ACC112 (cell line): ENCODE measurements around the gene ALK.

ENCODE experiments used
- H2AFZ ChIP-seq: fragments of 200-600 bp; sonication (generic); one replicate; pipeline ENCODE4 v1.6.0; 2017; ENCODE audit warnings: antibody characterized with exemption, low read length; ENCODE audit not compliant: unreplicated experiment
- H3K27ac ChIP-seq: fragments of 200-600 bp; sonication (generic); 2 replicates; pipeline ENCODE4 v1.5.1; 2014; ENCODE audit warnings: low read depth, mild to moderate bottlenecking, antibody characterized with exemption, low read length, moderate library complexity
- H3K27me3 ChIP-seq: fragments of 200-600 bp; sonication (generic); 2 replicates; pipeline ENCODE4 v1.6.1; 2014; ENCODE audit warnings: mild to moderate bottlenecking, antibody characterized with exemption, low read length, moderate library complexity, mixed read lengths; ENCODE audit not compliant: insufficient read depth
- H3K36me3 ChIP-seq: fragments of 200-600 bp; sonication (generic); 2 replicates; pipeline ENCODE4 v1.6.1; 2016; ENCODE audit warnings: mild to moderate bottlenecking, antibody characterized with exemption, low read length, moderate library complexity, mixed read lengths; ENCODE audit not compliant: insufficient read depth
- H3K4me1 ChIP-seq: fragments of 200-600 bp; sonication (generic); one replicate; pipeline ENCODE4 v1.6.1; 2016; ENCODE audit warnings: low read length, mixed read lengths; ENCODE audit not compliant: insufficient read depth, unreplicated experiment, control insufficient read depth
- H3K4me3 ChIP-seq: fragments of 200-600 bp; sonication (generic); 2 replicates; pipeline ENCODE4 v1.5.1; 2014; ENCODE audit warnings: mild to moderate bottlenecking, low read depth, low read length
- H3K79me2 ChIP-seq: fragments of 200-600 bp; sonication (generic); one replicate; pipeline ENCODE4 v1.6.0; 2016; ENCODE audit warnings: low read length; ENCODE audit not compliant: control insufficient read depth, unreplicated experiment, insufficient read depth

ALK gene

GRCh38 chr2:29509878-29510277 is 411.5 kb downstream of the ALK start:
- Histone ChIP-seq H3K27me3 (no peaks in the 10 kb centered on the region), H3K27ac (no peak overlapping the region), H3K4me3 (no peak overlapping the region), H2AFZ (no peak overlapping the region), H3K4me1 (peaks cover 6% of the 10 kb centered on the region), H3K79me2 (no peaks in the 10 kb centered on the region), H3K36me3 (no peaks in the 10 kb centered on the region)

DNA sequence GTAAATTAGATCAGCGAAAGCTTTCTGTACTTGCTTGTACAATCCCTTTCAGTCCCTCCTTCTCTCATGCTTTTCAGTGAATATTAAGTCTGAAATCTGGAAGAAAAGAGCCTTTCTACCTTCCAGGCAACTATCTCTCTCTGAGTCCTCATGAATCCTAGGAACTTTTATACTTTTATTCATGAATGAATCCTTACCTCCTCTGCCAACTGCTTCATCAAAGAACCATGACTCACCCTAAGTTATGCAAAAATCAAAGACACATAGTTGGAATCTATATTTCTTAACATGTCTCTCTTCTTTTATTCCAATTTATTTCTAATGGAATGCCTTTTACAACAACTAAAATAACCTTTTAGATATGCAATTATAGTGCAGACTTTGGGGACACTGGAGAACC is 412.0 kb downstream of the ALK start:
- H3K27ac ChIP-seq: no peak overlapping the region
- no peak overlapping the region for H3K4me3 ChIP-seq
- H2AFZ ChIP-seq: no peak overlapping the region
- peaks cover 6% of the 10 kb centered on the region for H3K4me1 ChIP-seq
- no peaks in the 10 kb centered on the region for H3K79me2 ChIP-seq
- no peaks in the 10 kb centered on the region for H3K36me3 ChIP-seq
- H3K27me3 ChIP-seq: no peaks in the 10 kb centered on the region

- H3K27ac ChIP-seq: no peak overlapping the region
- no peak overlapping the region for H2AFZ ChIP-seq
- H3K4me3 ChIP-seq: no peak overlapping the region
- no peaks in the 10 kb centered on the region for H3K79me2 ChIP-seq
- H3K4me1 ChIP-seq: peaks cover 5% of the 10 kb centered on the region
- H3K27me3 ChIP-seq: peaks cover 14% of the 10 kb centered on the region; the same call in 1 of the 2 replicates
- no peaks in the 10 kb centered on the region for H3K36me3 ChIP-seq
Observed at GRCh38 chr2:29504746-29505145, 416.6 kb downstream of the ALK start.

DNA sequence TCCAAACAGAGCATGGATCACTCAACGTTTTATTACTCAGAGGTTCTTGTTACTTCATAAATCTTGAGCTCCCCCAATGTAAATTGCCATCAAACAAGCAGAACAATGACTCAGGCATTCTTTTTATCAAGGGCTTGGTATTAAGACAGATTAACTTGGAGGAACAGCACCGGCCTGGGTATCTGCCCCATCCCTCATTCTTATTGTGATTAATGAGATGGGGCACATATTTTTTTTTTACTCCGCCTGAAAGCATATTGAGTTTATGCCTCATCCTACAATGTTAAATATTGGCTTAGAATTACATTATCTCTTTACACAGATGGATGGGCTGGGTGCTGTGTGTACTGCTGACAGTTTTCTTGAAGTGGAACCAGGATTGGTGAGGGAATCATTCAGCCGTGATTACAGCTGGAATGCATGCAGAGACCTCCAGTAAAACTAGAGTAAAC is 418.9 kb downstream of the ALK start:
- Histone ChIP-seq H3K4me1 (no peaks in the 10 kb centered on the region), H3K4me3 (no peak overlapping the region), H3K36me3 (no peaks in the 10 kb centered on the region), H3K79me2 (no peaks in the 10 kb centered on the region), H3K27ac (no peak overlapping the region), H2AFZ (no peak overlapping the region), H3K27me3 (peaks cover 14% of the 10 kb centered on the region; the same call in 1 of the 2 replicates)

DNA sequence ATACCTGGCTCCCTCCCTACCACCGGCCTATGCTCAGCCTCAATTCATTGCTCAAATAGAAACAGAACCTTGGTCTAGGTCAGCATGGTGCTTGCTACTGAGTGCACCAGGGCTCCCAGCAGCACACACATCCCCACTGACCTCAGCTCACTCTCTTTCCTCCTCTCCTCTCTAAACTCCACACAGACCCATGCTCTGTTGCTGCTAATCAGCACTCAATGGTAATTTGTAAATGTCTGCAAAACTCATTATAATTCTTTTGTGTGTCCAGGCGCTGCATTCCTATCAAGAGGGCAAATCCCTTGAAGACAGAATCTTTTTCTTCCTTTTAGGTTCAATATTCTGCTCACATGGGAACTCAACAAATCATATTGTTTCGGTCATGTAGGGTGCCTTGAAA is 424.0 kb downstream of the ALK start:
- H3K4me1 ChIP-seq: no peaks in the 10 kb centered on the region
- no peak overlapping the region for H3K27ac ChIP-seq
- H3K27me3 ChIP-seq: peaks cover 14% of the 10 kb centered on the region; the same call in 1 of the 2 replicates
- H3K4me3 ChIP-seq: no peak overlapping the region
- H3K36me3 ChIP-seq: no peaks in the 10 kb centered on the region
- no peaks in the 10 kb centered on the region for H3K79me2 ChIP-seq
- no peak overlapping the region for H2AFZ ChIP-seq

DNA sequence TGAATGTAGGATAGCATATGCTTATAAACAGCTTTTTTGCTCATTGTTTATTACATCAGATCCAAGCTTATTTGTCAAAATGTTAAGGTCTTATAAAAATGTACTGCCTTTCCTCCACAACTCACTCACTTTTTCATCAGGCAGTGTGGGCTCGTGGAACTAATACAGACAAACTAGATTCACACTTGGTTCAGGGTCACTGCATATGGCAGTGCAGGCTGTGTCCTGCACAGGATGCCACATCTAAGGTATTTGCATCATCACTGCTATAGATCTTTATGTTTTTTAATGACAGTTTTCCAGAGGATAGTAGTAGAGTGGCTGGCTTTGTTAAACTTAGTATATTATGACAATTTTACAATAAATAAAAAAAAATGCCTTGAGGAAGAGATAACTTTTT is 425.2 kb downstream of the ALK start:
- Histone ChIP-seq H2AFZ (no peak overlapping the region), H3K27me3 (peaks cover 8% of the 10 kb centered on the region; the same call in 1 of the 2 replicates), H3K79me2 (no peaks in the 10 kb centered on the region), H3K4me1 (no peaks in the 10 kb centered on the region), H3K4me3 (no peak overlapping the region), H3K27ac (no peak overlapping the region), H3K36me3 (no peaks in the 10 kb centered on the region)

DNA sequence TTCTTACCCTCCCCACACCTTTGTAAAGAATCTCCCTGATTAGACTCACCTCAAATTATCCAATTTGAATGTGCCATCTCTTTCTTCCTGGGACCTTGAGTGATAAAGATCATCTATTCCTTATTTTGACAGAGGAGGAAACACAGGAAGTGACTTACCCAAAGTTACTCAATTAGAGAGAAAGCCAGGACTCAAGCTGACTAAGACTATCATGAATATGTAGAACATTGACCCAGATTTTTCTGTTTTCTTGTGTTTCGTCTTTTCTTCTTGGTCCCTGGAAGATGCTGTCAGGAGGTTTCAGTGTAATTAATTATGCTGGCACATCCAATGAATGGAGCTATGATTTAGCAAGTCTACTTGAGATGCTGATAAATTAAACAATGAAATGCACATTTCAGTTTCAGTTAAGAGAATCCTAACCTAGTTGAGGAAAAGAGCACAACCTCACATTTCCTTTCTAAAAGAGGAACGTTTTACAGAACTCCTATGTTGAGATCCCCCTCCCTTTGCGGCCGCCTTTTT is 425.8 kb downstream of the ALK start:
- Histone ChIP-seq H3K4me3 (no peak overlapping the region), H2AFZ (no peak overlapping the region), H3K27me3 (peaks cover 2% of the 10 kb centered on the region; the same call in 1 of the 2 replicates), H3K79me2 (no peaks in the 10 kb centered on the region), H3K27ac (no peak overlapping the region), H3K4me1 (no peaks in the 10 kb centered on the region), H3K36me3 (no peaks in the 10 kb centered on the region)

DNA sequence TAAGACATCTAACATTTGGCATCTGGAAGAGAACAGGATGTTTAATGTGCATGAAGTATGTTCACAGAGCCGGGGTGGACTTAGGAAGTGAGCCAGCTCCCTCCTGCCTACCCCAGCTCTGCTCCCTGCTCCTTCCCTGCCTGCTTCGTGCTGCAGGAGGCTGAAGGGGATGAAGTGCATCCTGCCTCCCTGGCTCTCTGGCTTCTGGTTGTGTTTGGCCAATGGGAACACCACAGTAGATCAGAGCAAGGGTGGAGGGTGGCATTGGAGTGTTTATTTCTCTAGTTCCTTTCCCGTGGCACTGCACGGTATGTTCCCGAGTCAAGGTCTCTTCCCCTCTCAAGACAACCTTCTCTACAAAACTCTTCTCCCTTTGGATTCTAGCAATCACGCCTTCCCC is 426.3 kb downstream of the ALK start:
- H3K36me3 ChIP-seq: no peaks in the 10 kb centered on the region
- no peak overlapping the region for H3K27ac ChIP-seq
- no peak overlapping the region for H3K4me3 ChIP-seq
- no peak overlapping the region for H2AFZ ChIP-seq
- H3K79me2 ChIP-seq: no peaks in the 10 kb centered on the region
- no peaks in the 10 kb centered on the region for H3K4me1 ChIP-seq
- H3K27me3 ChIP-seq: no peaks in the 10 kb centered on the region

GRCh38 chr2:29492701-29493100 is 428.7 kb downstream of the ALK start:
- peaks cover 3% of the 10 kb centered on the region; the same call in 1 of the 2 replicates for H3K27me3 ChIP-seq
- no peaks in the 10 kb centered on the region for H3K36me3 ChIP-seq
- H3K79me2 ChIP-seq: no peaks in the 10 kb centered on the region
- H2AFZ ChIP-seq: no peak overlapping the region
- H3K4me1 ChIP-seq: no peaks in the 10 kb centered on the region
- H3K27ac ChIP-seq: no peak overlapping the region
- no peak overlapping the region for H3K4me3 ChIP-seq

DNA sequence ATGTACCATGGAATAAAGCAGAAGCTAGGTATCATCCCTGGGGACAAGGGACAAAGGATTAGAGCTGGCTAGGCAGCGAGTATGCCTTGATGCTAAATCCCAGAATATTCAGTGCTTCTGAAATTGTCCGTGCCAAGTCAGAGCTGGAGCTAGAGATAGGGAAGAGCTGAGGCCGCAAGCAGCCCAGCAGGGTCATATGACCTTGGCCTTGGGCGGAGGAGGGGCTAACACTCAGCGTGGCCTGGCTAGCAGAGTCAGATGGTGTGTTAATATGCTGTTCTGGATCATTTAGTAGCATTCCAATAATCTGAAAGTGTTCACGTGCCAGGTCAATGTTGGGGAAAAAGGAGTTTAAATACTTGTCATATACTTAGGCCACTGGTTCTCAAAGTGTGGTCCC is 431.3 kb downstream of the ALK start:
- no peaks in the 10 kb centered on the region for H3K36me3 ChIP-seq
- H3K79me2 ChIP-seq: no peaks in the 10 kb centered on the region
- no peak overlapping the region for H3K4me3 ChIP-seq
- H3K27ac ChIP-seq: no peak overlapping the region
- H3K27me3 ChIP-seq: peaks cover 3% of the 10 kb centered on the region; the same call in 1 of the 2 replicates
- no peak overlapping the region for H2AFZ ChIP-seq
- no peaks in the 10 kb centered on the region for H3K4me1 ChIP-seq

GRCh38 chr2:29489568-29489967 is 431.8 kb downstream of the ALK start:
- Histone ChIP-seq H3K79me2 (no peaks in the 10 kb centered on the region), H3K27ac (no peak overlapping the region), H3K27me3 (peaks cover 3% of the 10 kb centered on the region; the same call in 1 of the 2 replicates), H3K4me3 (no peak overlapping the region), H2AFZ (no peak overlapping the region), H3K4me1 (no peaks in the 10 kb centered on the region), H3K36me3 (no peaks in the 10 kb centered on the region)
